ENCODE measurements around the gene DHX9.

- TF ChIP-seq EZH2 (IDR thresholded peaks at IDR 0.05; ENCODE audit: low read length) (no peak), CTCF (optimal IDR thresholded peaks at IDR 0.05 in 1 of 3, IDR thresholded peaks at IDR 0.05 in 1 of 3, conservative IDR thresholded peaks at IDR 0.05 in 1 of 3; ENCODE audit: extremely low read depth in 1 of 3, insufficient read depth in 2 of 3, low read length in 3 of 3) (no peak)
Measured at GRCh38 chr1:182845894-182846293, 6.7 kb downstream of the DHX9 start.
